HG03066 (cell line): ENCODE data around the gene USH1G.

Experiments used
- ATAC-seq: cut with Tn5 transposase; IDR thresholded peaks from one replicate; pipeline ENCODE4 v1.9.1; 2021; ENCODE audit warnings: low read depth; ENCODE audit not compliant: unreplicated experiment

The USH1G gene

GRCh38 chr17:74954665-74955421 lies 31.8 kb upstream of the USH1G start:
- ATAC-seq: no peak

GRCh38 chr17:74954115-74954514 lies 31.1 kb upstream of the USH1G start:
- ATAC-seq: no peak

- ATAC-seq: no peak
Measured at GRCh38 chr17:74953134-74953687, 30.2 kb upstream of the USH1G start.

GRCh38 chr17:74952431-74953133 lies 29.5 kb upstream of the USH1G start:
- no peak for ATAC-seq

- ATAC-seq: no peak
Measured at GRCh38 chr17:74951680-74952421, 28.8 kb upstream of the USH1G start.

GRCh38 chr17:74951065-74951464 lies 28.0 kb upstream of the USH1G start:
- no peak for ATAC-seq

- ATAC-seq: no peak
Measured at GRCh38 chr17:74950207-74950606, 27.2 kb upstream of the USH1G start.

- ATAC-seq: no peak
Measured at GRCh38 chr17:74949455-74950115, 26.5 kb upstream of the USH1G start.

GRCh38 chr17:74947041-74947754 lies 24.1 kb upstream of the USH1G start:
- ATAC-seq: no peak

GRCh38 chr17:74946641-74947040 lies 23.6 kb upstream of the USH1G start:
- ATAC-seq: no peak

- ATAC-seq: no peak
Measured at GRCh38 chr17:74945543-74945942, 22.5 kb upstream of the USH1G start.

- ATAC-seq: no peak
Measured at GRCh38 chr17:74943808-74944522, 20.9 kb upstream of the USH1G start.

- ATAC-seq: no peak
Measured at GRCh38 chr17:74941128-74941725, 18.2 kb upstream of the USH1G start.

GRCh38 chr17:74939534-74939933 lies 16.5 kb upstream of the USH1G start:
- ATAC-seq: no peak

GRCh38 chr17:74938194-74938950 lies 15.3 kb upstream of the USH1G start:
- ATAC-seq: no peak

- no peak for ATAC-seq
Measured at GRCh38 chr17:74937064-74938051, 14.3 kb upstream of the USH1G start.

- no peak for ATAC-seq
Measured at GRCh38 chr17:74936470-74936799, 13.4 kb upstream of the USH1G start.
